ENCODE measurements around the gene MAP3K7CL.

DNA sequence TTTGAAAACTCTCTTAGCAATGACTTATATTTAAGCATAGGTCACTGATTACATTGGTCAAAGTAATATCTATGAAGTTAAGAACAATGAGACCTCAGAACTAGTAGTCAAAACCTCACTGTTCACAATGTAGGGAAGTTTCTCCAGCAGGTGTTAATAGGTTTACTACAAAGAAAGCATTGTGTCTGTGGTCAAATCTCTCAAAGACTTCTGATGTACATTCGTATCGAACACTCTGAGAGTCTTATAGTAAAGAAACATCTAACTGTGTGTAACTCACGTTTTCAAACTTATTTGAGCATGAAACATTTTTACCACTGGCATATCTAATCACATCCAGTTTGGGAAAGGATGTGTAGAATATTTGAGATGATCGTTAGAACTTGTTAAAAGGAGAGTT, 76.0 kb downstream of the MAP3K7CL start:
- TF ChIP-seq CTCF (IDR thresholded peaks at IDR 0.05) = no peak
- TF ChIP-seq POLR2AphosphoS5 (IDR thresholded peaks at IDR 0.05; ENCODE audit: low read depth, low read length) = no peak
- TF ChIP-seq, protein P1, sequence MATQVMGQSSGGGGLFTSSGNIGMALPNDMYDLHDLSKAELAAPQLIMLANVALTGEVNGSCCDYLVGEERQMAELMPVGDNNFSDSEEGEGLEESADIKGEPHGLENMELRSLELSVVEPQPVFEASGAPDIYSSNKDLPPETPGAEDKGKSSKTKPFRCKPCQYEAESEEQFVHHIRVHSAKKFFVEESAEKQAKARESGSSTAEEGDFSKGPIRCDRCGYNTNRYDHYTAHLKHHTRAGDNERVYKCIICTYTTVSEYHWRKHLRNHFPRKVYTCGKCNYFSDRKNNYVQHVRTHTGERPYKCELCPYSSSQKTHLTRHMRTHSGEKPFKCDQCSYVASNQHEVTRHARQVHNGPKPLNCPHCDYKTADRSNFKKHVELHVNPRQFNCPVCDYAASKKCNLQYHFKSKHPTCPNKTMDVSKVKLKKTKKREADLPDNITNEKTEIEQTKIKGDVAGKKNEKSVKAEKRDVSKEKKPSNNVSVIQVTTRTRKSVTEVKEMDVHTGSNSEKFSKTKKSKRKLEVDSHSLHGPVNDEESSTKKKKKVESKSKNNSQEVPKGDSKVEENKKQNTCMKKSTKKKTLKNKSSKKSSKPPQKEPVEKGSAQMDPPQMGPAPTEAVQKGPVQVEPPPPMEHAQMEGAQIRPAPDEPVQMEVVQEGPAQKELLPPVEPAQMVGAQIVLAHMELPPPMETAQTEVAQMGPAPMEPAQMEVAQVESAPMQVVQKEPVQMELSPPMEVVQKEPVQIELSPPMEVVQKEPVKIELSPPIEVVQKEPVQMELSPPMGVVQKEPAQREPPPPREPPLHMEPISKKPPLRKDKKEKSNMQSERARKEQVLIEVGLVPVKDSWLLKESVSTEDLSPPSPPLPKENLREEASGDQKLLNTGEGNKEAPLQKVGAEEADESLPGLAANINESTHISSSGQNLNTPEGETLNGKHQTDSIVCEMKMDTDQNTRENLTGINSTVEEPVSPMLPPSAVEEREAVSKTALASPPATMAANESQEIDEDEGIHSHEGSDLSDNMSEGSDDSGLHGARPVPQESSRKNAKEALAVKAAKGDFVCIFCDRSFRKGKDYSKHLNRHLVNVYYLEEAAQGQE (IDR thresholded peaks at IDR 0.05; ENCODE audit: insufficient read depth in 1 of 2, low read depth in 2 of 2, low read length in 1 of 2) = no peak
- TF ChIP-seq SIN3A (IDR thresholded peaks at IDR 0.05; ENCODE audit: borderline replicate concordance, insufficient read depth, low read depth, low read length) = no peak
- no peak for TF ChIP-seq TCF7L2 (IDR thresholded peaks at IDR 0.05; ENCODE audit: low read depth, low read length)

All from Panc1 (cell line).